Measurements from ENCODE around the gene R3HDM2. TPM values are rescaled to one million over a fixed set of nuclear protein-coding genes. Genes with fewer than 3 reads are reported as not detected.

R3HDM2 gene
- total and polyA plus RNA-seq, 3 experiments from 2014 or later: 15.1 to 36.8 (median 28.2) TPM

- H3K36me3 Mint-ChIP-seq: peaks cover 9 to 71% (median 19%) of the 10 kb centered on the region in 3 donors
These were observed 44.7 kb upstream of the R3HDM2 start for GRCh38 chr12:57475271-57476161.

GRCh38 chr12:57474862-57475261 is 44.0 kb upstream of the R3HDM2 start:
- DNase-seq: no peak
- H3K4me1 Mint-ChIP-seq: peaks cover 69 to 85% (median 75%) of the 10 kb centered on the region in 3 donors
- peak overlapping the region; percentile 59 to 90 (median 78) for H3K4me3 Mint-ChIP-seq
- Histone ChIP-seq H3K36me3 (ENCODE audit: insufficient read depth, low read length) (peaks cover 41% of the 10 kb centered on the region), H3K4me3 (ENCODE audit: low read length) (no peak overlapping the region), H3K27me3 (ENCODE audit: insufficient read depth, low read length, poor library complexity, severe bottlenecking) (no peaks in the 10 kb centered on the region), H3K4me1 (ENCODE audit: insufficient read depth, low read length) (peaks cover 82% of the 10 kb centered on the region), H3K27ac (ENCODE audit: low read depth, low read length) (no peak overlapping the region), H3K9me3 (ENCODE audit: low read length) (no peaks in the 10 kb centered on the region)
- H3K27me3 Mint-ChIP-seq: peaks cover 0 to 3% of the 10 kb centered on the region in 2 donors
- POLR2A ChIA-PET: no interaction called here
- peaks cover 9 to 78% (median 19%) of the 10 kb centered on the region in 3 donors for H3K36me3 Mint-ChIP-seq
- CTCF ChIA-PET: interaction anchor here (1.3 to 10.4 kb wide), 6 partner anchors 14 to 261 kb away, joined by 3 to 167 read pairs (median 4); partner anchors contain the start of genes DDIT3, GLI1 and INHBE
- peak overlapping the region; percentile 63 to 92 (median 86) for H3K27ac Mint-ChIP-seq
- no peaks in the 10 kb centered on the region for H3K9me3 Mint-ChIP-seq

More at GRCh38 chr12:57475271-57476161, 44.7 kb upstream of the R3HDM2 start:
- Histone ChIP-seq H3K4me1 (ENCODE audit: insufficient read depth, low read length) (peaks cover 86% of the 10 kb centered on the region), H3K36me3 (ENCODE audit: insufficient read depth, low read length) (peaks cover 41% of the 10 kb centered on the region), H3K4me3 (ENCODE audit: low read length) (peak overlapping the region; percentile 71), H3K9me3 (ENCODE audit: low read length) (no peaks in the 10 kb centered on the region), H3K27ac (ENCODE audit: low read depth, low read length) (peak overlapping the region; percentile 28), H3K27me3 (ENCODE audit: insufficient read depth, low read length, poor library complexity, severe bottlenecking) (no peaks in the 10 kb centered on the region)
- Mint-ChIP-seq H3K27ac (peak overlapping the region in 7 of 8 donors; percentile 63 to 100 (median 99)), H3K27me3 (peaks cover 0 to 3% of the 10 kb centered on the region in 2 donors), H3K4me3 (peak overlapping the region; percentile 85 to 99 (median 98)), H3K9me3 (no peaks in the 10 kb centered on the region), H3K4me1 (peaks cover 75 to 89% (median 81%) of the 10 kb centered on the region in 3 donors)
- no peak for DNase-seq
- ChIA-PET POLR2A (interaction anchor here (2.3 kb wide), 1 partner anchor 45 kb away, joined by 13 read pairs; the partner anchor contains the start of gene DDIT3), CTCF (interaction anchor here (1.0 to 10.4 kb wide), 11 partner anchors 13 to 262 kb away, joined by 3 to 167 read pairs (median 4); partner anchors contain the start of genes DDIT3, GLI1, INHBE and MARS1)

- Mint-ChIP-seq H3K4me1 (peaks cover 64 to 84% (median 74%) of the 10 kb centered on the region in 3 donors), H3K9me3 (no peaks in the 10 kb centered on the region), H3K27me3 (peaks cover 0 to 1% of the 10 kb centered on the region in 2 donors), H3K4me3 (peak overlapping the region; percentile 59 to 90 (median 78)), H3K27ac (peak overlapping the region in 7 of 8 donors; percentile 63 to 92 (median 87)), H3K36me3 (peaks cover 9 to 82% (median 19%) of the 10 kb centered on the region in 3 donors)
- Histone ChIP-seq H3K27me3 (ENCODE audit: insufficient read depth, low read length, poor library complexity, severe bottlenecking) (no peaks in the 10 kb centered on the region), H3K9me3 (ENCODE audit: low read length) (no peaks in the 10 kb centered on the region), H3K4me3 (ENCODE audit: low read length) (no peak overlapping the region), H3K36me3 (ENCODE audit: insufficient read depth, low read length) (peaks cover 43% of the 10 kb centered on the region), H3K4me1 (ENCODE audit: insufficient read depth, low read length) (peaks cover 78% of the 10 kb centered on the region), H3K27ac (ENCODE audit: low read depth, low read length) (no peak overlapping the region)
- ChIA-PET CTCF (interaction anchor here (1.3 to 10.4 kb wide), 6 partner anchors 14 to 261 kb away, joined by 3 to 167 read pairs (median 4); partner anchors contain the start of genes DDIT3, GLI1 and INHBE), POLR2A (no interaction called here)
- no peak for DNase-seq
These were observed 43.6 kb upstream of the R3HDM2 start for GRCh38 chr12:57474430-57474829.

- DNase-seq: no peak
- CTCF ChIA-PET: interaction anchor here (1.3 to 10.4 kb wide), 5 partner anchors 13 to 260 kb away, joined by 3 to 167 read pairs (median 4); partner anchors contain the start of genes GLI1 and INHBE
- H3K27me3 Mint-ChIP-seq: peaks cover 0 to 1% of the 10 kb centered on the region in 2 donors
- no peak overlapping the region for H3K27ac ChIP-seq (ENCODE audit: low read depth, low read length)
- H3K27me3 ChIP-seq (ENCODE audit: insufficient read depth, low read length, poor library complexity, severe bottlenecking): no peaks in the 10 kb centered on the region
- H3K4me3 Mint-ChIP-seq: peak overlapping the region; percentile 59 to 90 (median 78)
- H3K9me3 ChIP-seq (ENCODE audit: low read length): no peaks in the 10 kb centered on the region
- H3K4me3 ChIP-seq (ENCODE audit: low read length): no peak overlapping the region
- H3K4me1 ChIP-seq (ENCODE audit: insufficient read depth, low read length): peaks cover 72% of the 10 kb centered on the region
- H3K27ac Mint-ChIP-seq: peak overlapping the region in 7 of 8 donors; percentile 63 to 92 (median 87)
- POLR2A ChIA-PET: no interaction called here
- peaks cover 48% of the 10 kb centered on the region for H3K36me3 ChIP-seq (ENCODE audit: insufficient read depth, low read length)
- peaks cover 9 to 87% (median 22%) of the 10 kb centered on the region in 3 donors for H3K36me3 Mint-ChIP-seq
- H3K4me1 Mint-ChIP-seq: peaks cover 60 to 81% (median 69%) of the 10 kb centered on the region in 3 donors
- no peaks in the 10 kb centered on the region for H3K9me3 Mint-ChIP-seq
These were observed 43.0 kb upstream of the R3HDM2 start for GRCh38 chr12:57473886-57474285.

- H3K9me3 ChIP-seq (ENCODE audit: low read length): no peaks in the 10 kb centered on the region
- H3K27ac ChIP-seq (ENCODE audit: low read depth, low read length): no peak overlapping the region
- no peak for DNase-seq
- H3K36me3 ChIP-seq (ENCODE audit: insufficient read depth, low read length): peaks cover 48% of the 10 kb centered on the region
- POLR2A ChIA-PET: no interaction called here
- H3K4me1 ChIP-seq (ENCODE audit: insufficient read depth, low read length): peaks cover 67% of the 10 kb centered on the region
- peak overlapping the region in 5 of 8 donors; percentile 4 to 92 (median 85) for H3K27ac Mint-ChIP-seq
- peaks cover 0 to 1% of the 10 kb centered on the region in 2 donors for H3K27me3 Mint-ChIP-seq
- no peaks in the 10 kb centered on the region for H3K27me3 ChIP-seq (ENCODE audit: insufficient read depth, low read length, poor library complexity, severe bottlenecking)
- peak overlapping the region in 5 of 7 donors; percentile 19 to 86 (median 59) for H3K4me3 Mint-ChIP-seq
- no peaks in the 10 kb centered on the region for H3K9me3 Mint-ChIP-seq
- H3K4me3 ChIP-seq (ENCODE audit: low read length): no peak overlapping the region
- H3K36me3 Mint-ChIP-seq: peaks cover 9 to 87% (median 23%) of the 10 kb centered on the region in 3 donors
- CTCF ChIA-PET: interaction anchor here (2.3 to 10.4 kb wide), 2 partner anchors 13 to 17 kb away, joined by 9 to 167 read pairs; partner anchors contain the start of genes GLI1 and INHBE
- peaks cover 55 to 76% (median 64%) of the 10 kb centered on the region in 3 donors for H3K4me1 Mint-ChIP-seq
These were observed 42.5 kb upstream of the R3HDM2 start for GRCh38 chr12:57473392-57473791.

GRCh38 chr12:57472391-57472790 is 41.5 kb upstream of the R3HDM2 start:
- peaks cover 9 to 88% (median 28%) of the 10 kb centered on the region in 3 donors for H3K36me3 Mint-ChIP-seq
- peaks cover 0 to 2% (median 0%) of the 10 kb centered on the region in 5 donors for H3K9me3 Mint-ChIP-seq
- Histone ChIP-seq H3K4me1 (ENCODE audit: insufficient read depth, low read length) (peaks cover 61% of the 10 kb centered on the region), H3K4me3 (ENCODE audit: low read length) (no peak overlapping the region), H3K27ac (ENCODE audit: low read depth, low read length) (no peak overlapping the region), H3K36me3 (ENCODE audit: insufficient read depth, low read length) (peaks cover 48% of the 10 kb centered on the region), H3K27me3 (ENCODE audit: insufficient read depth, low read length, poor library complexity, severe bottlenecking) (no peaks in the 10 kb centered on the region), H3K9me3 (ENCODE audit: low read length) (no peaks in the 10 kb centered on the region)
- H3K27me3 Mint-ChIP-seq: no peaks in the 10 kb centered on the region
- H3K4me1 Mint-ChIP-seq: peaks cover 52 to 68% (median 58%) of the 10 kb centered on the region in 3 donors
- DNase-seq: no peak
- peak overlapping the region in 3 of 7 donors; percentile 19 to 82 (median 78) for H3K4me3 Mint-ChIP-seq
- peak overlapping the region in 6 of 8 donors; percentile 58 to 87 (median 75) for H3K27ac Mint-ChIP-seq
- CTCF ChIA-PET: interaction anchor here (1.6 to 1.8 kb wide), 2 partner anchors 10 to 12 kb away, joined by 4 to 6 read pairs; no protein-coding TSS in a partner anchor
- POLR2A ChIA-PET: no interaction called here

GRCh38 chr12:57471661-57472060 is 40.8 kb upstream of the R3HDM2 start:
- H3K27ac Mint-ChIP-seq: peak overlapping the region in 4 of 8 donors; percentile 64 to 94 (median 82)

More at GRCh38 chr12:57471661-57472060, 40.8 kb upstream of the R3HDM2 start:
- no peak for DNase-seq
- H3K4me1 ChIP-seq (ENCODE audit: insufficient read depth, low read length): peaks cover 61% of the 10 kb centered on the region
- ChIA-PET POLR2A (no interaction called here), CTCF (interaction anchor here (0.7 to 1.8 kb wide), 3 partner anchors 9 to 14 kb away, joined by 3 to 6 read pairs (median 4); no protein-coding TSS in a partner anchor)
- H3K9me3 Mint-ChIP-seq: peaks cover 0 to 2% (median 0%) of the 10 kb centered on the region in 5 donors
- no peaks in the 10 kb centered on the region for H3K9me3 ChIP-seq (ENCODE audit: low read length)
- H3K4me1 Mint-ChIP-seq: peaks cover 45 to 65% (median 51%) of the 10 kb centered on the region in 3 donors
- H3K4me3 Mint-ChIP-seq: peak overlapping the region in 1 of 7 donors; percentile 82
- H3K27me3 Mint-ChIP-seq: no peaks in the 10 kb centered on the region
- no peak overlapping the region for H3K4me3 ChIP-seq (ENCODE audit: low read length)
- H3K27me3 ChIP-seq (ENCODE audit: insufficient read depth, low read length, poor library complexity, severe bottlenecking): no peaks in the 10 kb centered on the region
- peaks cover 9 to 85% (median 28%) of the 10 kb centered on the region in 3 donors for H3K36me3 Mint-ChIP-seq
- no peak overlapping the region for H3K27ac ChIP-seq (ENCODE audit: low read depth, low read length)
- peaks cover 48% of the 10 kb centered on the region for H3K36me3 ChIP-seq (ENCODE audit: insufficient read depth, low read length)
